GM23338 (cell line): ENCODE results near the gene RPA3. TPM values are rescaled to one million over a fixed set of nuclear protein-coding genes. Genes with fewer than 3 reads are reported as not detected.

Experiments used
- ATAC-seq: fragments of 200-7000 bp; cut with Tn5 transposase; 3 replicates; pipeline ENCODE4 v1.9.1; 2020
- DNase-seq: peaks from one replicate; pipeline ENCODE4 v3.0.0-alpha.2; 2015; ENCODE audit warnings: low spot score
- H2AFZ ChIP-seq: fragments of 200-600 bp; sonication (generic); 2 replicates; pipeline ENCODE4 v1.8.0; 2016; ENCODE audit warnings: antibody characterized with exemption, mild to moderate bottlenecking, moderate library complexity
- H3F3A ChIP-seq: fragments of 200-600 bp; sonication (generic); replicated peaks from 2 replicates; pipeline ENCODE4 v1.8.0; 2017; ENCODE audit warnings: antibody characterized with exemption, mixed run types, low read depth
- H3K27ac ChIP-seq: fragments of 200-600 bp; sonication (generic); 2 replicates; pipeline ENCODE4 v1.6.1; 2016; ENCODE audit warnings: low read depth
- H3K27me3 ChIP-seq: fragments of 200-600 bp; sonication (generic); 2 replicates; pipeline ENCODE4 v1.8.0; 2016; ENCODE audit warnings: mild to moderate bottlenecking, mixed run types, moderate library complexity; ENCODE audit not compliant: insufficient read depth
- H3K36me3 ChIP-seq: fragments of 200-600 bp; sonication (generic); 2 replicates; pipeline ENCODE4 v1.8.0; 2016; ENCODE audit warnings: mild to moderate bottlenecking; ENCODE audit not compliant: insufficient read depth
- H3K4me1 ChIP-seq: fragments of 200-600 bp; sonication (generic); 2 replicates; pipeline ENCODE4 v1.8.0; 2016; ENCODE audit warnings: mild to moderate bottlenecking, moderate library complexity; ENCODE audit not compliant: insufficient read depth
- H3K4me2 ChIP-seq: fragments of 200-600 bp; sonication (generic); 2 replicates; pipeline ENCODE4 v1.7.1; 2017; ENCODE audit warnings: mixed run types
- H3K4me3 ChIP-seq: fragments of 200-600 bp; sonication (generic); 2 replicates; pipeline ENCODE4 v1.6.1; 2016; ENCODE audit warnings: mixed run types
- H3K79me2 ChIP-seq: fragments of 200-600 bp; sonication (generic); replicated peaks from 2 replicates; pipeline ENCODE4 v1.8.0; 2017; ENCODE audit warnings: mild to moderate bottlenecking; ENCODE audit not compliant: insufficient read depth
- H3K9me2 ChIP-seq: fragments of 200-600 bp; sonication (generic); 2 replicates; pipeline ENCODE4 v1.8.0; 2017; ENCODE audit not compliant: insufficient read depth
- H4K20me1 ChIP-seq: fragments of 200-600 bp; sonication (generic); replicated peaks from 2 replicates; pipeline ENCODE4 v1.8.0; 2017; ENCODE audit warnings: mild to moderate bottlenecking; ENCODE audit not compliant: insufficient read depth
- H3K27ac Mint-ChIP-seq: 2 replicates; pipeline ENCODE4 v1.8.0; 2020; ENCODE audit warnings: inconsistent platforms, mild to moderate bottlenecking, moderate library complexity, mixed read lengths
- H3K27me3 Mint-ChIP-seq: 3 replicates; pipeline ENCODE4 v1.8.0; 2022; ENCODE audit warnings: low read depth, mild to moderate bottlenecking, moderate library complexity, mixed read lengths, inconsistent platforms; ENCODE audit not compliant: insufficient read depth, poor library complexity
- H3K36me3 Mint-ChIP-seq: 3 replicates; pipeline ENCODE4 v1.8.0; 2021; ENCODE audit warnings: low read depth, mild to moderate bottlenecking, inconsistent platforms, moderate library complexity, mixed read lengths
- H3K4me1 Mint-ChIP-seq: 3 replicates; pipeline ENCODE4 v1.8.0; 2020; ENCODE audit warnings: mild to moderate bottlenecking, inconsistent platforms, mixed read lengths
- H3K4me3 Mint-ChIP-seq: 3 replicates; pipeline ENCODE4 v1.8.0; 2021; ENCODE audit warnings: moderate library complexity, mild to moderate bottlenecking, inconsistent platforms, mixed read lengths
- H3K9me3 Mint-ChIP-seq: 3 replicates; pipeline ENCODE4 v1.8.0; 2020; ENCODE audit warnings: moderate library complexity, mild to moderate bottlenecking, inconsistent platforms, mixed read lengths
- CREB1 ChIP-seq: fragments of 250-450 bp; sonication (Bioruptor Pico); IDR thresholded peaks from 2 replicates; pipeline ENCODE4 v1.5.0; 2020; ENCODE audit warnings: low read depth, mild to moderate bottlenecking, moderate library complexity
- EZH2phosphoT487 ChIP-seq: fragments of 200-600 bp; sonication (generic); IDR thresholded peaks from one replicate; pipeline ENCODE4 v1.8.1; 2018; ENCODE audit warnings: antibody characterized with exemption; ENCODE audit not compliant: unreplicated experiment
- JUNB ChIP-seq: IDR thresholded peaks from one replicate; pipeline ENCODE4 v1.6.1; 2016; ENCODE audit warnings: antibody characterized with exemption; ENCODE audit not compliant: unreplicated experiment
- NANOG ChIP-seq: IDR thresholded peaks from 2 replicates; pipeline ENCODE4 v1.6.1; 2016; ENCODE audit warnings: antibody characterized with exemption, borderline replicate concordance
- POLR2AphosphoS5 ChIP-seq: IDR thresholded peaks from 2 replicates; pipeline ENCODE4 v1.6.1; 2016; ENCODE audit warnings: antibody characterized with exemption, low read depth
- STAT1 ChIP-seq: IDR thresholded peaks from one replicate; pipeline ENCODE4 v1.6.1; 2016; ENCODE audit warnings: antibody characterized with exemption; ENCODE audit not compliant: unreplicated experiment
- ZNF114 ChIP-seq: fragments of 250-450 bp; sonication (Bioruptor Pico); IDR thresholded peaks from 2 replicates; pipeline ENCODE4 v1.5.0; 2020; ENCODE audit warnings: mild to moderate bottlenecking, moderate library complexity
- ZNF331 ChIP-seq: fragments of 250-450 bp; sonication (Bioruptor Pico); IDR thresholded peaks from 2 replicates; pipeline ENCODE4 v1.5.0; 2020; ENCODE audit warnings: low read depth, mild to moderate bottlenecking, moderate library complexity
- polyA plus RNA-seq: library from polyadenylated mRNA; unstranded; fragments of >200 nt; fragmentation: Nextera tagmentation; extraction: Ambion mirVana; gene quantifications from 2 replicates; pipeline ENCODE4 v1.2.1, GENCODE V29; 2016
- total RNA-seq: library from RNA; depleted of rRNA; stranded (reverse); fragments of >200 nt; shearing (Covaris generic); gene quantifications from 2 replicates; pipeline ENCODE4 v1.2.3, GENCODE V29; 2014
- TF ChIP-seq, protein P1 (sequence below), 2 experiments: fragments of 200-600 bp in 1 of 2; sonication (generic) in 1 of 2; conservative IDR thresholded peaks; 2 replicates each; pipeline versions ENCODE4 v1.5.1 to v1.6.1; 2016 to 2017; ENCODE audit warnings: antibody characterized with exemption in 2 of 2, low read depth in 2 of 2, mild to moderate bottlenecking in 2 of 2, moderate library complexity in 1 of 2
- TF ChIP-seq, protein P2 (sequence below): IDR thresholded peaks from one replicate; pipeline ENCODE4 v1.6.1; 2018; ENCODE audit warnings: antibody characterized with exemption; ENCODE audit not compliant: unreplicated experiment
- TF ChIP-seq, protein P3 (sequence below): IDR thresholded peaks from 2 replicates; pipeline ENCODE4 v1.6.1; 2016; ENCODE audit warnings: antibody characterized with exemption

The RPA3 gene
- total and polyA plus RNA-seq, 2 experiments from 2014 or later = 74.9 to 287 TPM

DNA sequence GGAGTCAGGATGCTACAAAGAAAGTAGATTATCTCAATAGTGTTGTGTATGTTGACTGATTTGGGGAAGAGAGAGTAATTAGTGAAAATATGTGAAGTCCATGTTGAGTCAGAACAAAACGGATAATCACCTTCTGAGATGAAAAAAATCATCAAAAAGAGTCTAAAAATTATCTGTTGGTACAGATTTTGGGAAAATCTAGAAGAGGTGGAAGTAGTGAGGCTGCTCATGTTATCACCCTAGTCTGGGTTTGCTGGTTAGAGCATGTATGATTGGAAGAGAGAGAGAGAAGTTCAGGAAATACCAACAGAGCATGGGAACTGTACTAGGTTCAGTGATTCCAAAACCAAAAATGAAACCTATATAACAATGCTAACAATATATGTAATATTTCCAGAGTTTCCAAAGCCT is 12.3 kb downstream of the RPA3 start:
- H3K36me3 ChIP-seq = no peaks in the 10 kb centered on the region
- Mint-ChIP-seq H3K27ac (no peak overlapping the region), H3K36me3 (no peaks in the 10 kb centered on the region), H3K4me3 (no peak overlapping the region), H3K9me3 (no peaks in the 10 kb centered on the region), H3K4me1 (peaks cover 54% of the 10 kb centered on the region), H3K27me3 (peaks cover 2% of the 10 kb centered on the region)
- no peak overlapping the region for H3K4me2 ChIP-seq
- no peaks in the 10 kb centered on the region for H3F3A ChIP-seq
- no peaks in the 10 kb centered on the region for H4K20me1 ChIP-seq
- no peak for DNase-seq
- H3K4me1 ChIP-seq = peaks cover 44% of the 10 kb centered on the region
- no peak for ATAC-seq
- no peak overlapping the region for H3K27ac ChIP-seq
- H3K4me3 ChIP-seq = no peak overlapping the region
- no peaks in the 10 kb centered on the region for H3K9me2 ChIP-seq
- H2AFZ ChIP-seq = no peak overlapping the region
- no peaks in the 10 kb centered on the region for H3K79me2 ChIP-seq
- no peaks in the 10 kb centered on the region for H3K27me3 ChIP-seq
- TF ChIP-seq, protein P1, sequence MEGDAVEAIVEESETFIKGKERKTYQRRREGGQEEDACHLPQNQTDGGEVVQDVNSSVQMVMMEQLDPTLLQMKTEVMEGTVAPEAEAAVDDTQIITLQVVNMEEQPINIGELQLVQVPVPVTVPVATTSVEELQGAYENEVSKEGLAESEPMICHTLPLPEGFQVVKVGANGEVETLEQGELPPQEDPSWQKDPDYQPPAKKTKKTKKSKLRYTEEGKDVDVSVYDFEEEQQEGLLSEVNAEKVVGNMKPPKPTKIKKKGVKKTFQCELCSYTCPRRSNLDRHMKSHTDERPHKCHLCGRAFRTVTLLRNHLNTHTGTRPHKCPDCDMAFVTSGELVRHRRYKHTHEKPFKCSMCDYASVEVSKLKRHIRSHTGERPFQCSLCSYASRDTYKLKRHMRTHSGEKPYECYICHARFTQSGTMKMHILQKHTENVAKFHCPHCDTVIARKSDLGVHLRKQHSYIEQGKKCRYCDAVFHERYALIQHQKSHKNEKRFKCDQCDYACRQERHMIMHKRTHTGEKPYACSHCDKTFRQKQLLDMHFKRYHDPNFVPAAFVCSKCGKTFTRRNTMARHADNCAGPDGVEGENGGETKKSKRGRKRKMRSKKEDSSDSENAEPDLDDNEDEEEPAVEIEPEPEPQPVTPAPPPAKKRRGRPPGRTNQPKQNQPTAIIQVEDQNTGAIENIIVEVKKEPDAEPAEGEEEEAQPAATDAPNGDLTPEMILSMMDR (conservative IDR thresholded peaks at IDR 0.05; ENCODE audit: low read depth in 2 of 2) = no peak
- TF ChIP-seq, protein P2, sequence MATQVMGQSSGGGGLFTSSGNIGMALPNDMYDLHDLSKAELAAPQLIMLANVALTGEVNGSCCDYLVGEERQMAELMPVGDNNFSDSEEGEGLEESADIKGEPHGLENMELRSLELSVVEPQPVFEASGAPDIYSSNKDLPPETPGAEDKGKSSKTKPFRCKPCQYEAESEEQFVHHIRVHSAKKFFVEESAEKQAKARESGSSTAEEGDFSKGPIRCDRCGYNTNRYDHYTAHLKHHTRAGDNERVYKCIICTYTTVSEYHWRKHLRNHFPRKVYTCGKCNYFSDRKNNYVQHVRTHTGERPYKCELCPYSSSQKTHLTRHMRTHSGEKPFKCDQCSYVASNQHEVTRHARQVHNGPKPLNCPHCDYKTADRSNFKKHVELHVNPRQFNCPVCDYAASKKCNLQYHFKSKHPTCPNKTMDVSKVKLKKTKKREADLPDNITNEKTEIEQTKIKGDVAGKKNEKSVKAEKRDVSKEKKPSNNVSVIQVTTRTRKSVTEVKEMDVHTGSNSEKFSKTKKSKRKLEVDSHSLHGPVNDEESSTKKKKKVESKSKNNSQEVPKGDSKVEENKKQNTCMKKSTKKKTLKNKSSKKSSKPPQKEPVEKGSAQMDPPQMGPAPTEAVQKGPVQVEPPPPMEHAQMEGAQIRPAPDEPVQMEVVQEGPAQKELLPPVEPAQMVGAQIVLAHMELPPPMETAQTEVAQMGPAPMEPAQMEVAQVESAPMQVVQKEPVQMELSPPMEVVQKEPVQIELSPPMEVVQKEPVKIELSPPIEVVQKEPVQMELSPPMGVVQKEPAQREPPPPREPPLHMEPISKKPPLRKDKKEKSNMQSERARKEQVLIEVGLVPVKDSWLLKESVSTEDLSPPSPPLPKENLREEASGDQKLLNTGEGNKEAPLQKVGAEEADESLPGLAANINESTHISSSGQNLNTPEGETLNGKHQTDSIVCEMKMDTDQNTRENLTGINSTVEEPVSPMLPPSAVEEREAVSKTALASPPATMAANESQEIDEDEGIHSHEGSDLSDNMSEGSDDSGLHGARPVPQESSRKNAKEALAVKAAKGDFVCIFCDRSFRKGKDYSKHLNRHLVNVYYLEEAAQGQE = no peak
- TF ChIP-seq CREB1 (CRISPR knock-in tag) = no peak
- TF ChIP-seq, protein P3, sequence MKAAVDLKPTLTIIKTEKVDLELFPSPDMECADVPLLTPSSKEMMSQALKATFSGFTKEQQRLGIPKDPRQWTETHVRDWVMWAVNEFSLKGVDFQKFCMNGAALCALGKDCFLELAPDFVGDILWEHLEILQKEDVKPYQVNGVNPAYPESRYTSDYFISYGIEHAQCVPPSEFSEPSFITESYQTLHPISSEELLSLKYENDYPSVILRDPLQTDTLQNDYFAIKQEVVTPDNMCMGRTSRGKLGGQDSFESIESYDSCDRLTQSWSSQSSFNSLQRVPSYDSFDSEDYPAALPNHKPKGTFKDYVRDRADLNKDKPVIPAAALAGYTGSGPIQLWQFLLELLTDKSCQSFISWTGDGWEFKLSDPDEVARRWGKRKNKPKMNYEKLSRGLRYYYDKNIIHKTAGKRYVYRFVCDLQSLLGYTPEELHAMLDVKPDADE = no peak

DNA sequence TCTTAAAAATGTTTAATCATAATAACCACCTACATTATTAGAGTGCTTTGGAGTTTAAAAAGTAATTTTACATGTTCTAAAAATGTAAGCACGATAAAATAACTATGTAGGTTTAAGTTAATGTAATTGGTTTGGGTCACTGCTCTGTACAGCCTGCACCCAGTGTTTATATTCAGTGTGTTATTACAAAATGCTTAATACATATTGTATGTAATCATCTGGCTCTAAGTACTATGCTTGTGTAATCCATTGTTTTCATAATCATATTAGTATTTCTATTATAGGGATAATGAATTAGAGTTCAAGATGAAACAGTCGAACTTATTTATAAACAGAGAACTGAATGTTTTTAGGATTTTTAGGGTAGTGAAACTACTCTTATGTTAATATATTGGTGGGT is 13.1 kb downstream of the RPA3 start:
- no peaks in the 10 kb centered on the region for H3K36me3 Mint-ChIP-seq
- Histone ChIP-seq H3K27me3 (no peaks in the 10 kb centered on the region), H2AFZ (no peak overlapping the region), H3K4me2 (no peak overlapping the region), H3K4me3 (no peak overlapping the region), H3K79me2 (no peaks in the 10 kb centered on the region), H4K20me1 (no peaks in the 10 kb centered on the region), H3F3A (no peaks in the 10 kb centered on the region), H3K9me2 (no peaks in the 10 kb centered on the region), H3K36me3 (no peaks in the 10 kb centered on the region), H3K27ac (no peak overlapping the region), H3K4me1 (peaks cover 44% of the 10 kb centered on the region)
- peaks cover 2% of the 10 kb centered on the region for H3K27me3 Mint-ChIP-seq
- H3K4me1 Mint-ChIP-seq = peaks cover 54% of the 10 kb centered on the region
- H3K9me3 Mint-ChIP-seq = no peaks in the 10 kb centered on the region
- H3K27ac Mint-ChIP-seq = no peak overlapping the region
- DNase-seq (no peak), ATAC-seq (no peak)
- H3K4me3 Mint-ChIP-seq = no peak overlapping the region
- TF ChIP-seq EZH2phosphoT487 (no peak), NANOG (no peak), ZNF114 (CRISPR knock-in tag) (no peak), JUNB (no peak), STAT1 (no peak), POLR2AphosphoS5 (no peak), ZNF331 (CRISPR knock-in tag) (no peak)
- TF ChIP-seq, protein P2 = no peak
- TF ChIP-seq, protein P1 (conservative IDR thresholded peaks at IDR 0.05; ENCODE audit: low read depth in 2 of 2) = no peak
- TF ChIP-seq, protein P3 = no peak
